ENCODE results near the gene EVA1A.
A peak's percentile ranks its signal among the peaks of the same experiment; 100 is the strongest.
"Not testable (repeated sequence)": the region's sequence is repeated elsewhere in the genome, so short reads cannot be mapped to it uniquely, and the experiment has no call there.

EVA1A gene

DNA sequence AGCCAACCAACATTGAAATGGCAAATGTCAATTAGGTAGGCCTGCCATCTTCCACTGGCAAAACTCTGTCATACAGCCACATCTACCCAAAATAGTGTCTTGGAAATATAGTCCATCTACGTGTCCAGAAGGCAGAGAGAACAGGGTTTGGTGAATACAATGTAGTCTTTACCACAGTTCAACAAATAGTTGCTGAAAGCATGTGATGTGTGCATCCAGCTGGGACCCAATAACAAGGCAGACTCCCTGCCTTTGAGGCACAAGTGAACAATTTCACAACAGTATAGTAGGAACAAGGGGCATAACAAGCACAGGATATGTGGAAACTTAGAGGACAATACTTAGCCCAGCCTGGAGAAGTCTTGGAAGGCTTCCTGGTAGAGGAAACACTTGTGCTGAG is 72.6 kb downstream of the EVA1A start:
- DNase-seq, result no peak

DNA sequence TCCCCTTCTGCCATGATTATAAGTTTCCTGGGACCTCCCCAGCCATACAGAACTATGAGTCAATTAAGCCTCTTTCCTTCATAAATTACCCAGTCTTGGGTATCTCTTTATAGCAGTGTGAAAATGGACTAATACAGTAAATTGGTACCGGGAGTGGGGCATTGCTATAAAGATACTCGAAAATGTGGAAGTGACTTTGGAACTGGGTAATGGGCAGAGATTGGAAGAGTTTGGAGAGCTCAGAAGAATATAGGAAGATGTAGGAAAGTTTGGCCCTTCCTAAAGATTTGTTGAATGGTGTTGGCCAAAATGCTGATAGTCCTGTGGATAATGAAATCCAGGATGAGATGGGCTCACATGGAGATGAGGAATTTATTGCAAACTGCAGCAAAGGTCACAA is 74.0 kb downstream of the EVA1A start:
- DNase-seq, result not testable (repeated sequence)

- no peak for DNase-seq
Observed at GRCh38 chr2:75484840-75485239, 75.9 kb downstream of the EVA1A start.

DNA sequence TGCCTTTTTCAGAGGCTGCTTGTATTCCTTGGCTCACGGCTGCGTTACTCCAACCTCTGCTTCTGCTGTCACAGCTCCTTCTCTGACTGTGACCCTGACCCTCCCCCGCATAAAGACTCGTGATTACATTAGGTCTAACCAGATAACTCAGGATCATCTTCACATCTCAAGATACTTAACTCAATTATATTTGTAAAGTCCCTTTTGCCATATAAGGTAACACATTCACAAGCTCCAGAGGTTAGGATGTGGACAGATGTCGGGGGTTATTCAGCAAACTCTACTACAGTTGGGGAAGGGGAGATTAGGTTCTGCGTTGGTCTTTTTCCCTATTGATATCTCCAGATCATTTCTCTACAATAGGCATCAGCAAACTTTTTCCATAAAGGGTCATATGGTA is 76.9 kb downstream of the EVA1A start:
- no peak for DNase-seq

- DNase-seq, result no peak
Observed at GRCh38 chr2:75482398-75482797, 78.3 kb downstream of the EVA1A start.

- no peak for DNase-seq
Observed at GRCh38 chr2:75480971-75481836, 79.5 kb downstream of the EVA1A start.

- not testable (repeated sequence) for DNase-seq
Observed at GRCh38 chr2:75477696-75478095, 83.0 kb downstream of the EVA1A start.

GRCh38 chr2:75476761-75477160 is 84.0 kb downstream of the EVA1A start:
- DNase-seq, result no peak

DNA sequence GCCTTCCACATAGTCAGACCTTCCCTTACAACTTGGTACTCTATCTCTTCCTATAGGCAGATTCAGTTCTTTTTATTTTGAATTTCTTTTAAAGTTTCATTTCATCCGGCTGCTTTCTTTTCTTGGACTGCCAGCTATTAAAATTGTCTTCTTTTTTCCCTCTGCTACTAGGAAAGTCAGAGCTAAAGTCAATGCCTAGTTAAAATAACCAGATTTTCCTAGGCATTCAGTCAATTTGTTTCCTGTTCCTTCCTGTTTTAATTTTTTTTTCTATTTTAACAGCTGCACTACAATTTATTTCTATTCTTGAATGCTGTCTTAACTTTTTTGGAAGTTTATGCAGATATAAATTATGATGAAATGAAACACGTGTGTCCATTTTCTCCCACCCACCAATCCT is 84.8 kb downstream of the EVA1A start:
- no peak for DNase-seq

GRCh38 chr2:75475049-75475448 is 85.7 kb downstream of the EVA1A start:
- no peak for DNase-seq

- no peak for DNase-seq
Observed at GRCh38 chr2:75474115-75474514, 86.6 kb downstream of the EVA1A start.

DNA sequence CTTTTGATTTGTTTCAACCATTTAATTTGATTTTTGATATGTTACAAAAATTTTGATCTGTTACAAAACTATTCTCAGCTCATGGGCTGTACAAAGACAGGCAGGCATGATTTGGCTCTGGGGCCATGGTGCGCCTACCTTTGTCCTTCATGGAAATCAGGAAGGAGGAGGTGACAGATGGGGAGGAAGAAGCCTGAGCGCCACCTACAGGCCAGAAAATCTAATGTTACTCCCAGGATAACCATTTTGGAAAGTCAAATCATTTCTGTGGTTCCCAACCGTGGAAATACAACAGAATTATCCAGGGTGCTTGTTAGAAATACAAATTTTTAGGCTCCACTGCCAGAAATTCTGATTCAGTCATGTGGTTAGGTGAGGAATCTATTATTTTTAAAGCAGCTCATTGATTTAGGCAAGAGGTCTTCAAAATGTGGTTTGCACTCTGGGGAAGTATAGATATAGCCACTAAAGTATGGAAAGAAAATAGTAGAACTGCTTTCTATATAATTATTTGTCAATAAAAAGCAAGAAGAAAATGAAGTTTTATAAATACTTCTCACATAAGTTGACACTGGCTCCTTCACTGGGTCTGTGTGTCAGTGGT is 93.9 kb downstream of the EVA1A start:
- peak in 1 of 51 donors; percentile 1 for DNase-seq

DNA sequence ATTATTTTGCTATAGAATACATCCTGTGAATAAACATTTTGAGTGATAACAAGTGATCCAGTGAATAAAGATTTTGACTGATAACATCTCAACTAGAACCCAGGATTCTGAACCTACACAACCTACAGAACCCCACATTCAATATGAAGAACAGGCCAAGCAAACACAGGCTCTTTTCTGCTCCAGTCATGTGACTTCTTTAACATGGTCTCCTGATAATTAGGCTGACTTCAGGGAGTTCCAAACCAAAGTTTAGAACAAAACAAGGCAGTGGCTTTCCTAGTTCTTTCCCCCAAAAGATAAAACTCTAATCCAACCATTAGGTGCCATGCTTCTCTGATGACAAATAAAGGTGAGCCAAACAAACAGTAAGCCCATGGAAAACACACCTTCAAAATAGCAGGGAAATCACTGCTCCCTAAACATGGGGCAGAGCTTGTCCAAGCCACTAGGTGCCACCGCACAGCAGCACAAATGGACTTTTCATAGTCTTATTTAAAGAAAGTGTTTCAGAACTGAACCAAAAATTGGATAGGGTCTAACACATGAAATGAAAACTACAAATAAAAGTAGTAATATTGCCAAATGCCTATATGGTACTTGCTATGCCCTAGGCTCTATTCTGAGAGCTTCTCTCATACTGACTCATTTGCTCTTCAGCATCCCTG is 95.3 kb downstream of the EVA1A start:
- no peak for DNase-seq

GRCh38 chr2:75464348-75464946 is 96.3 kb downstream of the EVA1A start:
- DNase-seq, result no peak

DNA sequence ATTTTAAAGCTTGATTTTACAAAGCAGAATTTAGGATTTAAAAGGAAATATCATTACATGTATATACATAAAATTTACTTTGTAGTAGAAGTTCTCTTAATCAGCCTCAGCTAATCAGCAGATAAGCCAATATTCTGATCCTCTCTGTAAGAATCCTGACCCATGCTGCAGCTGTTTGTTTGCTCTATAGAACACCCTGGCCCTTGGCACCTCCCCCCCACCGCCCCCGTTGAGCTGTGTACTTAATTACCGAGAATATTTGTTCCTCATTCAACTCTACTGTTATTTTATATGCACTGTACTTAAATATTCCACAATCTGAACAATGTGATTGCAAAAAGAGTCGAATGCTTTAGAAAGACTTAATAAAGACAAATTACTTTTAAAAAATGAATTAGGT is 98.0 kb downstream of the EVA1A start:
- DNase-seq, result no peak

- no peak for DNase-seq
Observed at GRCh38 chr2:75462206-75462605, 98.5 kb downstream of the EVA1A start.

DNA sequence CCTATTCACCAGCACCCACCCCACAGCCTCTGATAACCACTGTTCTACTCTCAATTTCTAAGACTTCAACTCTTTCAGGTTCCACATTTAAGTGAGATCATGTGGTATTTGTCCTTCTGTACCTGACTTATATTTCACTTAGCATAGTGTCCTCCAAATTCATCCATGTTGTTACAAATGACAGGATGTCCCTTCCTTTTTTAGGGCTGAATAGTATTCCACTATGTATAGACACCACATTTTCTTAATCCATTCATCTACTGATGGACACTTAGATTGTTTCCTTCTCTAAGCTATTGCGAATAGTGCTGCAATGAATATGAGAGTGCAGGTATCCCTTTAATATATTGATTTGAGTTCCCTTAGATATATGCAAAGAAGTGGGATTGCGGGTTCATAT is 100.1 kb downstream of the EVA1A start:
- DNase-seq, result no peak

DNA sequence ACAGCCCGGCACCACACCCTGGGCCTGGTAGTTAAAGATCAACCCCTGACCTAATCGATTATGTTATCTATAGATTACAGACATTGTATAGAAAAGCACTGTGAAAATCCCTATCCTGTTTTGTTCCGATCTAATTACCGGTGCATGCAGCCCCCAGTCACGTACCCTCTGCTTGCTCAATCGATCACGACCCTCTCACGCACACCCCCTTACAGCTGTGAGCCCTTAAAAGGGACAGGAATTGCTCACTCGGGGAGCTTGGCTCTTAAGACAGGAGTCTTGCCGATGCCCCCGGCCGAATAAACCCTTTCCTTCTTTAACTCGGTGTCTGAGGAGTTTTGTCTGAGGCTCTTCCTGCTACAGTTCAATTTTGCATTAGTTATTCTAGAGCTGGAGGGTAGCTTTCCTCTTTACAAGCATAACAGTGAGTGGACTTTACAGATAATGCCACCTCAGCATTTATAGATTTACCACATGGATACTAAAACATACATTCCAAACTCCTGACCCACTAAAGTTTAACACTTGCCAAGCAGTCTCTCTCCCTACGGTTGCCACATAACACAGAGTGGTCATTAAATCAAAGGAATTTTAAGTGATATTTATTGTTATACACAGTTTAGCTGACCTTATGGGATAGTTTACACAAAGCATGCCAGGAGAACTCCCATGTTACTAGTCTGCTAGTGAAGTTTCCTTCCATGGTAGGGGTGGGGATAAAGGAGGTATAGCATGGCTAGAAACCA is 101.0 kb downstream of the EVA1A start:
- no peak for DNase-seq

DNA sequence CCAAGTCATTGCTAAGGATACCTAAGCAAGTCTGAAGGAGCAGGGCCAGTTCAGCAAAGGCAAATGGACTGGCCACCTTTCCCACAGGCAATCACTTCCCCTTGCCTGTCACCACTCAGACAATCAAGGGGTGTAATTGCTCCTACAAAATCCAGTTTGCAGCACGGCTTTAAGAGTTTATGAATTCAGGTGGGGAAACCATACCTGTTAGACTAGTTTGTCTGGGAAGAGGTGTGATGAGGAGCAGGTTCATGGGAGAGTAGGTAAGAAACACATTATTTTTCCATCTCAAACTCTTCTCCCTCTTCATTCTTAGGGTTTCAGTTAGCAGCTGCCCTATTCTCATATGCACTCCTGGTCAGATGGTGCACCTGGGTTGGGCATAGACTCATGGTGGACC is 102.5 kb downstream of the EVA1A start:
- no peak for DNase-seq

- no peak for DNase-seq
Observed at GRCh38 chr2:75456825-75457224, 103.9 kb downstream of the EVA1A start.

DNA sequence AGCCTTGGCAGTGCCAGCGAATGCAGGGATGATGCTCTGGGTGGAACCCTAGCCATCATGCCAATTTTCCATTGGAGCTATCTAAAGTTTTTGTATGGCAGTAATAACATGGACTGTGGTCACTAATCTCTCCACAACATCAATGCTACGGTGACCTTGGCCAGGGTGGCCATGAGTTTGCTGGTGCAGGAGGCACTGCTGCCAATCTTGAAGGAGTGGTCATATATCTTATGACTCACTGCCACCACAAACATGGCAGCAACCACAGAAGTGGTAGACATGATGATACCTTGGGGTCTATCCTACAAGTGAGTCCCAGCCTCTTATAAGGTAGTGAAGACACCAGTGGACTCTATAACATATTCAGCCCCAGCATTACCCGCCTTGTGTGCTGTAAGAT is 104.6 kb downstream of the EVA1A start:
- no peak for DNase-seq

DNA sequence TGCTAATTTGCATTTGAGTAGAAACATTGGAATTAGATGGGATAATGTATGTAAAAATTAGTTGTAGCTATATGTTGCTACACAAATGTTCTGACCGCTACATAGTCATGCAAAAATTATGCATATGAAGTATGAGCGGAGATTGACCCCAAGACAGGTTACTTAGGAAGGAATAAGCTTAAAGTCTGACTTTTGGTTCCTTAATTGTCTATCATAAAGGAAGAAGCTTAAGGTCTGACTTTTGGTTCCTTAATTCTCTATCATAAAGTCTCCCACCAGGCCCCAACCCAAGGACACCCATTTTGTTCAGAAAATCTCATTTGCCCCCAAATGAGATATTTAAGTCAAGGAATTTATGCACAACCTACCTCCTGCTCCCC is 106.5 kb downstream of the EVA1A start:
- DNase-seq, result no peak
